ENCODE measurements around the gene DIPK1C. TPM values are rescaled to one million over a fixed set of nuclear protein-coding genes. Genes with fewer than 3 reads are reported as not detected.

Gene DIPK1C
- total and polyA plus RNA-seq, 11 donors = 1.3 to 14.2 (median 6.3) TPM

- no peaks in the 10 kb centered on the region for H3K27me3 ChIP-seq
- H3K27ac ChIP-seq = peak overlapping the region; percentile 8 to 95 (median 72)
- peaks cover 0 to 62% (median 25%) of the 10 kb centered on the region in 12 donors for H3K4me1 ChIP-seq
- no peaks in the 10 kb centered on the region for H3K9me3 ChIP-seq
- no peak for ATAC-seq
- intact Hi-C loops (cut with DNase I) = loop anchor here in 8 of 10 donors (2.0 to 10.0 kb wide), 6 partner anchors 48 to 1998 kb away; partner anchors contain the start of genes ZNF407 (in 3 of the 8) and ZNF516 (in 1 of the 8)
- TF ChIP-seq CTCF (IDR thresholded peaks at IDR 0.05) = no peak
- no peak for TF ChIP-seq POLR2A (IDR thresholded peaks at IDR 0.05)
- H3K36me3 ChIP-seq = peaks cover 0 to 38% (median 33%) of the 10 kb centered on the region in 9 donors
- peak overlapping the region in 9 of 12 donors; percentile 20 to 60 (median 30) for H3K4me3 ChIP-seq
- DNase-seq = peak in 3 of 5 donors; percentile 50 to 56 (median 52)
- 71 to 79% (median 74%) methylated on average over 12 to 14 of the region's 14 CpGs for WGBS, 4 donors
Observed at GRCh38 chr18:74498712-74499627, 41.9 kb upstream of the DIPK1C start.

GRCh38 chr18:74497778-74498177, 40.7 kb upstream of the DIPK1C start:
- DNase-seq (no peak), ATAC-seq (no peak)
- peak overlapping the region in 5 of 12 donors; percentile 91 to 97 (median 95) for H3K27ac ChIP-seq
- H3K36me3 ChIP-seq = peaks cover 0 to 28% (median 22%) of the 10 kb centered on the region in 9 donors
- H3K27me3 ChIP-seq = no peaks in the 10 kb centered on the region
- peak overlapping the region in 3 of 12 donors; percentile 82 to 99 (median 94) for H3K4me3 ChIP-seq
- H3K9me3 ChIP-seq = no peaks in the 10 kb centered on the region
- 78 to 86% (median 82%) methylated on average over 3 of the region's 3 CpGs for WGBS, 4 donors
- peaks cover 0 to 59% (median 25%) of the 10 kb centered on the region in 12 donors for H3K4me1 ChIP-seq
- TF ChIP-seq CTCF (IDR thresholded peaks at IDR 0.05) (no peak), POLR2A (IDR thresholded peaks at IDR 0.05) (no peak)
- intact Hi-C loops (cut with DNase I) = loop anchor here in 8 of 10 donors (1.0 to 10.0 kb wide), 7 partner anchors 48 to 2000 kb away; partner anchors contain the start of genes ZNF407 (in 3 of the 8) and ZNF516 (in 1 of the 8)

GRCh38 chr18:74497324-74497676, 40.2 kb upstream of the DIPK1C start:
- peak overlapping the region in 11 of 12 donors; percentile 70 to 99 (median 91) for H3K4me3 ChIP-seq
- no peak for DNase-seq
- no peak for ATAC-seq
- TF ChIP-seq CTCF (IDR thresholded peaks at IDR 0.05) (no peak), POLR2A (IDR thresholded peaks at IDR 0.05) (no peak)
- H3K36me3 ChIP-seq = peaks cover 0 to 24% (median 17%) of the 10 kb centered on the region in 9 donors
- H3K9me3 ChIP-seq = no peaks in the 10 kb centered on the region
- H3K27me3 ChIP-seq = no peaks in the 10 kb centered on the region
- peaks cover 0 to 54% (median 25%) of the 10 kb centered on the region in 12 donors for H3K4me1 ChIP-seq
- peak overlapping the region in 10 of 12 donors; percentile 81 to 97 (median 95) for H3K27ac ChIP-seq
- WGBS, 4 donors = 92 to 98% (median 95%) methylated on average over 8 of the region's 8 CpGs
- intact Hi-C loops (cut with DNase I) = loop anchor here in 8 of 10 donors (1.0 to 10.0 kb wide), 6 partner anchors 48 to 2000 kb away; partner anchors contain the start of genes ZNF407 (in 3 of the 8) and ZNF516 (in 1 of the 8)
